Tibial nerve (tissue), 4 donors: ENCODE data around the gene RHBDD1. TPM values are rescaled to one million over a fixed set of nuclear protein-coding genes. Genes with fewer than 3 reads are reported as not detected.

Experiments used
- DNase-seq, 2 donors: peaks; one replicate each; pipeline ENCODE4 v3.0.0-alpha.2; 2019; ENCODE audit warnings: low spot score in 2 of 2
- H3K27ac ChIP-seq, 4 donors: fragments of 200-600 bp; sonication (generic) in 3 of 4; one replicate each; pipeline ENCODE4 v1.5.1; 2017 to 2019; ENCODE audit warnings: mild to moderate bottlenecking in 1 of 4
- H3K27me3 ChIP-seq, 2 donors: fragments of 200-600 bp; sonication (generic) in 1 of 2; one replicate each; pipeline versions ENCODE4 v1.5.1 to v1.6.0; 2017 to 2019
- H3K36me3 ChIP-seq, 3 donors: fragments of 200-600 bp; sonication (generic); one replicate each; pipeline ENCODE4 v1.5.1; 2018 to 2019
- H3K4me1 ChIP-seq, 4 donors: fragments of 200-600 bp; sonication (generic) in 3 of 4; one replicate each; pipeline ENCODE4 v1.5.1; 2017 to 2019
- H3K4me3 ChIP-seq, 4 donors: fragments of 200-600 bp; sonication (generic) in 3 of 4; one replicate each; pipeline ENCODE4 v1.5.1; 2017 to 2019; ENCODE audit warnings: mild to moderate bottlenecking in 1 of 4, moderate library complexity in 1 of 4
- H3K9me3 ChIP-seq, 4 donors: fragments of 200-600 bp; sonication (generic) in 3 of 4; one replicate each; pipeline ENCODE4 v1.5.1; 2017 to 2019
- CTCF ChIP-seq, 5 experiments: fragments of 200-600 bp in 3 of 5; fragments of 450-650 bp in 2 of 5; sonication (generic) in 3 of 5; IDR thresholded peaks; one replicate each; pipeline ENCODE4 v1.5.1; 2016 to 2019; ENCODE audit warnings: antibody characterized with exemption in 5 of 5, mild to moderate bottlenecking in 3 of 5, moderate library complexity in 2 of 5
- EP300 ChIP-seq, 2 donors: sonication (generic); formaldehyde crosslinking; IDR thresholded peaks; one replicate each; pipeline ENCODE4 v1.6.1; 2017; ENCODE audit warnings: antibody characterized with exemption in 2 of 2, mild to moderate bottlenecking in 1 of 2
- POLR2A ChIP-seq, 2 donors: fragments of 450-650 bp; IDR thresholded peaks; one replicate each; pipeline ENCODE4 v1.6.1; 2017; ENCODE audit warnings: antibody characterized with exemption in 2 of 2, mild to moderate bottlenecking in 2 of 2, moderate library complexity in 2 of 2
- WGBS, 2 donors: methylation state at CpG; one replicate each; pipeline ENCODE4 v1.1.5; 2018; 5-methylcytosine and 5-hydroxymethylcytosine counted together
- total RNA-seq, 4 donors: library from RNA; depleted of rRNA; stranded (reverse); fragments of >200 nt; gene quantifications; one replicate each; pipeline ENCODE4 v1.1.0, GENCODE V29; 2016

RHBDD1 gene
- total RNA-seq, 4 donors from 2014 or later: 14.9 to 29.4 (median 25.0) TPM

GRCh38 chr2:226845386-226846116 is 9.7 kb downstream of the RHBDD1 start:
- TF ChIP-seq EP300 (IDR thresholded peaks at IDR 0.05) (no peak), POLR2A (IDR thresholded peaks at IDR 0.05) (no peak), CTCF (IDR thresholded peaks at IDR 0.05) (no peak)

DNA sequence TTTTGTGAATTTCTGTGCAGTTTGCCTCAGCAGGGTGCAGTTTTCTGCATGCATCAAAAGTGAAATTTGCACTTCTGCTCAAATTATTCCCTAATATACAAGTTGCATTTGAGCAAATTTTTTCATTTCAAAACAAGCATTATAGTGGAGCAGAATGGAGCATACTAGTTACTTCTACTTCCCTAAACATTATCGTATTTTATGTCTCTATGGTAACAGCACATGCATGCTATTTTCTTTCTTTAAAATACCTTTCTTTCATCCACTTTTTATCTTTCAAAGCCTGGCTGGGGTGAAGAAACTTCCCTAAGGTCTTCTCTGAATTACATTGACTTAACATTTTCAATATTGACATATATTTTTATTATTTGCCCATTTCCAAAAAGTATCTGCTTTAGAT is 11.2 kb downstream of the RHBDD1 start:
- DNase-seq: no peak
- H3K36me3 ChIP-seq: no peaks in the 10 kb centered on the region
- H3K27ac ChIP-seq: no peak overlapping the region
- no peaks in the 10 kb centered on the region for H3K27me3 ChIP-seq
- H3K4me1 ChIP-seq: peaks cover 0 to 3% (median 0%) of the 10 kb centered on the region in 4 donors
- WGBS, 2 donors: 69 to 78% methylated on average over 1 of the region's 1 CpG
- TF ChIP-seq CTCF (IDR thresholded peaks at IDR 0.05) (no peak), EP300 (IDR thresholded peaks at IDR 0.05) (no peak), POLR2A (IDR thresholded peaks at IDR 0.05) (no peak)
- no peak overlapping the region for H3K4me3 ChIP-seq
- H3K9me3 ChIP-seq: peaks cover 0 to 5% (median 0%) of the 10 kb centered on the region in 4 donors

More at GRCh38 chr2:226845386-226846116, 9.7 kb downstream of the RHBDD1 start:
- Histone ChIP-seq H3K36me3 (no peaks in the 10 kb centered on the region), H3K27ac (no peak overlapping the region), H3K27me3 (no peaks in the 10 kb centered on the region), H3K4me3 (no peak overlapping the region), H3K4me1 (peaks cover 0 to 3% (median 0%) of the 10 kb centered on the region in 4 donors), H3K9me3 (peaks cover 0 to 5% (median 0%) of the 10 kb centered on the region in 4 donors)
- 90% methylated on average over 3 of the region's 3 CpGs for WGBS, 2 donors
- no peak for DNase-seq

DNA sequence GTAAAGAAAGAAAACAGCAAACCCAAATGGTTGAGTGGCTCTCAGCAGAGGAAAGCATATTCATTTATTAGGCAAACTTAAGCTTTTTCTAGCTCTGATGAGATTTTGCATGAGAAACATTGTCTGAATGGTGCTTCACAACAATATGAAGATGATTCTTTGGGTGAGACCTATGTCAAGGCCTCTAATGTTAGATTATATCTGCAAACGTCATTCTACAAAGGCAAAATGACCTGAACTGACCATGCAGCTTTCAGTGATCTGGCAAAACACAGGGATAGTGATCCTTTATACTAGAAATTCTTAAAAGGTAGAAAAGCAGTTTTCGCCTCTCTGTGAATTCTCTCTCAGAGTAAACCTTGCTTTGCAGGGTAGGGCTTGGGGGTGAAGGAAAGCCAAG is 11.7 kb downstream of the RHBDD1 start:
- Histone ChIP-seq H3K36me3 (no peaks in the 10 kb centered on the region), H3K4me3 (no peak overlapping the region), H3K27me3 (no peaks in the 10 kb centered on the region), H3K9me3 (peaks cover 0 to 2% (median 0%) of the 10 kb centered on the region in 4 donors), H3K4me1 (peaks cover 0 to 3% (median 0%) of the 10 kb centered on the region in 4 donors), H3K27ac (no peak overlapping the region)
- TF ChIP-seq CTCF (IDR thresholded peaks at IDR 0.05) (no peak), EP300 (IDR thresholded peaks at IDR 0.05) (no peak), POLR2A (IDR thresholded peaks at IDR 0.05) (no peak)
- 72 to 79% methylated on average over 2 of the region's 2 CpGs for WGBS, 2 donors
- no peak for DNase-seq

DNA sequence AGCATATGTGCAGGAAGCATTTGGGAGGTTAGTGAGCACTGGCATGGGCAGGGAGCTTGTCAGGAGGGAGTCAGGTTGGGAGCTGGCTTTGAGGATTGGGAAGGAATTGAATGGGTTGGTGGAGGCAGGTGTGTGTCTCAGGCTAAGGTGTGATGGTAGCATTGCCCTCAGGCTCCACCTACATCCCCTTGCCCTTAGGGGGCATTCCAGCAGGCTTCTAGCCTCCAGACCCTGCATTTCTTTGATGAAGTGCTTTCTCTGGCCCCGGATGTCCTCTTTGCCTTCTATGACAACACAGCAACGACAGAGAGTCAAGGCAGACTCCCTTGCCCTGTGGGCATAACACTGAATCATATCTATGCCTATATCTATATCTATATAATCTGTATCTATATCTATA is 13.5 kb downstream of the RHBDD1 start:
- Histone ChIP-seq H3K36me3 (no peaks in the 10 kb centered on the region), H3K27me3 (no peaks in the 10 kb centered on the region), H3K4me1 (peaks cover 0 to 3% (median 0%) of the 10 kb centered on the region in 4 donors), H3K9me3 (no peaks in the 10 kb centered on the region), H3K4me3 (no peak overlapping the region), H3K27ac (no peak overlapping the region)
- no peak for TF ChIP-seq EP300 (IDR thresholded peaks at IDR 0.05)
- no peak for TF ChIP-seq POLR2A (IDR thresholded peaks at IDR 0.05)
- no peak for TF ChIP-seq CTCF (IDR thresholded peaks at IDR 0.05)
- no peak for DNase-seq
- WGBS, 2 donors: 67 to 78% methylated on average over 2 of the region's 2 CpGs

- no peak overlapping the region for H3K27ac ChIP-seq
- H3K36me3 ChIP-seq: no peaks in the 10 kb centered on the region
- H3K4me3 ChIP-seq: no peak overlapping the region
- peaks cover 0 to 3% (median 0%) of the 10 kb centered on the region in 4 donors for H3K4me1 ChIP-seq
- TF ChIP-seq POLR2A (IDR thresholded peaks at IDR 0.05) (no peak), CTCF (IDR thresholded peaks at IDR 0.05) (no peak), EP300 (IDR thresholded peaks at IDR 0.05) (no peak)
- DNase-seq: no peak
- H3K27me3 ChIP-seq: no peaks in the 10 kb centered on the region
- 81 to 85% methylated on average over 5 of the region's 5 CpGs for WGBS, 2 donors
- H3K9me3 ChIP-seq: no peaks in the 10 kb centered on the region
Observed at GRCh38 chr2:226850024-226850423, 14.2 kb downstream of the RHBDD1 start.
